Measurements from ENCODE around the gene MARCO.
"Not testable (repeated sequence)": the region's sequence is repeated elsewhere in the genome, so short reads cannot be mapped to it uniquely, and the experiment has no call there.

Gene MARCO

GRCh38 chr2:119008108-119008507 lies 66.1 kb downstream of the MARCO start:
- no peak for DNase-seq

- DNase-seq = no peak
Measured at GRCh38 chr2:119009110-119009509, 67.1 kb downstream of the MARCO start.

DNA sequence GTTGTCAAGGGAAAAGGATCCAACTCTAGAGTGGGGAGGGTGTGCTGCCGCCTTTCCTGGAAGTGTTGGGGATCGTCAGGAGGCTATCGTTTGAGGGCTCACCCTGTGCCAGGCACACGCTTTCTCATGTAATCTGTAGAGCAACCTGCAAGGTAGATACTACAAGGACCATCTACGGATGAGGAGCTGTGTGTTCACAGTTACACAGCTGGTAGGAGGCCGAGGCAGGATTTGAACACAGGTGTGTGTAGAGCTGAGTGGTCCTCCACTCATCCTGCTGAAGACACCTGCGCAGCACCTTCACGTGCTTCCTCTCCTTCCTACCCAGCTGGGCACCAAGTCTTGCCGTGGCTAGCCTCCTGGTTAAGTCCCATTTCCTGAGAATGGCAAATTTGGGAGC lies 68.3 kb downstream of the MARCO start:
- DNase-seq = no peak

- DNase-seq = no peak
Measured at GRCh38 chr2:119011162-119011909, 69.3 kb downstream of the MARCO start.

- DNase-seq = no peak
Measured at GRCh38 chr2:119011910-119012209, 69.9 kb downstream of the MARCO start.

GRCh38 chr2:119012345-119013301 lies 70.6 kb downstream of the MARCO start:
- no peak for DNase-seq

DNA sequence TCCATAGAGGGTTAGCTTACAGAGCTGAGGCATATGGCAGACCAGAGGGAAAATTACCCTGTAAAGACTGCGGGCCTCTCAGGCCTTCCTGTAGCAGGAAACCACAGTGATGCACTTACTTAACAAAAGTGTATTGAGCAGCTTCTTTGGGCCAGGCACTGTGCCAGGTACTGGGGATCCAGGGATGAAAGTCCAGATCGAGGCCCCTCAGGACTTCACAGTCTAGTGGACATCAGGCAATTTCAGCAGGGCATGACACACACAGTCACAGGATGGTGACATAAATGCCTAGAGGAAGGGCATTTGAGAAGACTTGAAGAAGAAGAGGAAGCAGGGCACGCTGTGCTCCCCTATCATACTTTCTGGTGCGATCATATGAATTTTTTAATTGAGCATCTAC lies 71.7 kb downstream of the MARCO start:
- no peak for DNase-seq

DNA sequence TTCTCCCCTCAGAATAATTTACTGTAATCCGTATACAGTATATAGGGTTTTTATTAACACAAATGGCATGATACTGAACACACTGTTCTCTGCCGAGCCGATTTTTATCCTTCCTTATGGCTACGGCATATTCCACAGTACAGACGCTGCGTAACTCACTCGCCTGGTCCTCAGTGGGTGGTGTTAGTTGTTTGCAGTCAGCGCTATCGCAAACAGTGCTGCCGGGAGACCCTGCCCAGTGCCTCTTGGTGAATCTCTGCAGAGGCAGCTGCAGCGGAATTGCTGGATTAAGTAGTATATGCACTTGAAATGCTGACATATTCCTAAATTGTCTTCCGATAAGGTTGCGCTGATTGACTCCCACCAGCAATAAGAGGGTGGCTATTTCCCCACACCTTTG lies 73.9 kb downstream of the MARCO start:
- DNase-seq = no peak

- DNase-seq = no peak
Measured at GRCh38 chr2:119019521-119019920, 77.5 kb downstream of the MARCO start.

GRCh38 chr2:119022678-119023077 lies 80.7 kb downstream of the MARCO start:
- DNase-seq = no peak

- no peak for DNase-seq
Measured at GRCh38 chr2:119023534-119023933, 81.5 kb downstream of the MARCO start.

DNA sequence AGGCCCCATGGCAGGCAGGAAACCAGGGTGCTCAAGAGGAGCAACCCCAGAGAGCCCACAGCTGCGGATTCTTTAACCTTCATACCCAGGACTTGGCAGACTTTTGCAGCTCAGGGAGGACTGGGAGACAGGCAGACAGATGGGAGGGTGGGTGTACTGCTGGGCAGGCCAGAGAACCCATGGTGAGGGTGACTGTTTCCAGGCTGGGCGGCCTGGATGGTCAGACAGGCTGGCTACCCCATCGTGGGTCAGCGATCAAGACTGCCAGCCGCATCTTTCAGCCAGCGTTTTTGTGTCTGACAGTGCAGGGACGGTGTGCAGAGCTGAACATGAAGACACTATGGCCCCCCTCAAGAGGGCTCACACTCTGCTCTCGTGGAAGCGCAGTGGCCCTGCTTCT lies 82.2 kb downstream of the MARCO start:
- no peak for DNase-seq

- no peak for DNase-seq
Measured at GRCh38 chr2:119024568-119024967, 82.6 kb downstream of the MARCO start.

GRCh38 chr2:119025013-119025412 lies 83.0 kb downstream of the MARCO start:
- no peak for DNase-seq

DNA sequence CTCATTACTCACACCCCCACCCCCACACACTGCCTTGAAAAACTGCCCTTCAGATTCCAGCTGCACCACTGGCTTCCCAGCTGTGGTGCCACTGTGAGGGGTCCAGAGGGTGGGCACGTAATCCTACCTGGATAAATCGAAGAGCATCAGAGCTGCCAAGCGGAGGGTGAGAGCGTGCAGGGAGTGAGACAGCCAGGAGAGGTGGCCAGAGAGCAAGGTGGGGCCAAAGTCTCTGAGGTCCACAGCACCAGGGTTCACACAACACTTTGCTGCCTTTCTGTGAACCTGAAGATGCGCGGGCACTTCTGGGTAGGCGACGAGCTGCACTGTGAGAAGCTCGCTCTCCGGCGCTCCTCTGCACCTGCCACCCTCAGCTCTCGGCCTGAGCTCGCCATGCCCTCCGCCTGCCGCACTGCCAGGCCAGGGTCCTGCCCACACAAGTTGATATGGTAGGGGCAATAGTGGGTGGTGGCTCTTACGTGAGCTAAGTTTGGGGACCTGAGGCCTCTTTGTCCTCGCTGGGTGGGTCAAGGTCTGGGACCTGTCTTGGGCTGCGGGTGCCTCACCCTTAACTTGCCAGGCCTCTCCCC lies 83.9 kb downstream of the MARCO start:
- no peak for DNase-seq

GRCh38 chr2:119026890-119027289 lies 84.9 kb downstream of the MARCO start:
- DNase-seq = no peak

DNA sequence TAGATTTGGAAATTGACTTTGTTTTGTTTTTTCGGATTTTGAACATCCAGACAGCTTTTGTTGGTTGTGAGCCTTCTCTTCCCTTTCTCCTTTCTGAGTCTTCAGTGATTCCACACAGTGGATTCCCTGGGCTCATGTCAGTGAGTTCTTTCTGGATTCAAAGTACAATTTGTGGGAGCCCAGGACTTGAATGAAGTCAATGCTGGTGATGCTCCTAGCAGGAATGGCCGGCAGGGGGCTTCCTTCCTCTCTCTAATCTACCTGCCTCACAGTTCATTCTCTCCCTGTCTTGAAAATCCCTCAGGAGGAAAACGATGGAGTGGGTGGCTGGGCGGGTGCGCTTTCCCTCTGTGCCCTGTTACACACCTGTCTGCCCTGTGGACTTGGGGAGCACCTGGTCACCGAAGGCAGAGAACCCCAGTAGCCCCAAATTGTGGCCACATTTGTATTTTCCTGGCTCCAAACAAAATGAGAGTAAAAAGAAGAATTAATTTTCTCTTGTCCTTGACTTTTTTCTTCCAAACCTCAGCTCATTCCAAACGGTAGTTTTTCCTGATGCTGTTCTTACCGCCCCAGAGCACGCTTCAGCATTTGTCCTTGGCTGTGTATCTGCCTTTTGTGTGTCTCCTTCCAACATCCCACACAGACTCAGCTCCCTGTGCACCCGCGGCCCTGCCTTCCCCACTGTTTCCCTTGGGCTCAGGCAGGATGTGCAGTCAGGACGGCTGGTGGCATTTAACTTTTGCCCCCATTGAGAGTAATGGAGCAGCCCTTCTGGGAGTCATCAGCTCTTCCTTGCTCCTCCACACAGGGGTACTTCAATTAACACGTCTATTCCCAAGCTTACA lies 86.6 kb downstream of the MARCO start:
- DNase-seq = no peak

- no peak for DNase-seq
Measured at GRCh38 chr2:119029297-119029696, 87.3 kb downstream of the MARCO start.

GRCh38 chr2:119037922-119038321 lies 95.9 kb downstream of the MARCO start:
- DNase-seq = not testable (repeated sequence)

GRCh38 chr2:119040730-119041129 lies 98.7 kb downstream of the MARCO start:
- no peak for DNase-seq
